ENCODE measurements around the gene RAX2. TPM values are rescaled to one million over a fixed set of nuclear protein-coding genes. Genes with fewer than 3 reads are reported as not detected.
A peak's percentile ranks its signal among the peaks of the same experiment; 100 is the strongest.

Gene RAX2
- total RNA-seq, 2 experiments from 2014 or later: not detected

- Histone ChIP-seq H3K4me3 (ENCODE audit: low read length) (no peak overlapping the region), H3K4me1 (ENCODE audit: insufficient read depth, low read length) (peaks cover 18% of the 10 kb centered on the region), H3K36me3 (ENCODE audit: insufficient read depth, low read length) (peaks cover 4% of the 10 kb centered on the region), H3K9me3 (ENCODE audit: control insufficient read depth in 1 of 2, insufficient read depth in 1 of 2, low read length in 2 of 2) (peaks cover 17 to 41% of the 10 kb centered on the region in 2 experiments), H3K27me3 (ENCODE audit: control insufficient read depth in 1 of 2, insufficient read depth in 2 of 2, low read length in 2 of 2) (no peaks in the 10 kb centered on the region), H3K27ac (ENCODE audit: low read depth in 1 of 2, low read length in 2 of 2) (no peak overlapping the region)
- TF ChIP-seq, protein P1, sequence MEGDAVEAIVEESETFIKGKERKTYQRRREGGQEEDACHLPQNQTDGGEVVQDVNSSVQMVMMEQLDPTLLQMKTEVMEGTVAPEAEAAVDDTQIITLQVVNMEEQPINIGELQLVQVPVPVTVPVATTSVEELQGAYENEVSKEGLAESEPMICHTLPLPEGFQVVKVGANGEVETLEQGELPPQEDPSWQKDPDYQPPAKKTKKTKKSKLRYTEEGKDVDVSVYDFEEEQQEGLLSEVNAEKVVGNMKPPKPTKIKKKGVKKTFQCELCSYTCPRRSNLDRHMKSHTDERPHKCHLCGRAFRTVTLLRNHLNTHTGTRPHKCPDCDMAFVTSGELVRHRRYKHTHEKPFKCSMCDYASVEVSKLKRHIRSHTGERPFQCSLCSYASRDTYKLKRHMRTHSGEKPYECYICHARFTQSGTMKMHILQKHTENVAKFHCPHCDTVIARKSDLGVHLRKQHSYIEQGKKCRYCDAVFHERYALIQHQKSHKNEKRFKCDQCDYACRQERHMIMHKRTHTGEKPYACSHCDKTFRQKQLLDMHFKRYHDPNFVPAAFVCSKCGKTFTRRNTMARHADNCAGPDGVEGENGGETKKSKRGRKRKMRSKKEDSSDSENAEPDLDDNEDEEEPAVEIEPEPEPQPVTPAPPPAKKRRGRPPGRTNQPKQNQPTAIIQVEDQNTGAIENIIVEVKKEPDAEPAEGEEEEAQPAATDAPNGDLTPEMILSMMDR (IDR thresholded peaks at IDR 0.05): no peak
- H3K36me3 Mint-ChIP-seq (ENCODE audit: low read depth): peaks cover 19% of the 10 kb centered on the region
- CTCF ChIA-PET: no interaction called here
- H3K4me1 Mint-ChIP-seq (ENCODE audit: low read depth): peaks cover 8% of the 10 kb centered on the region
- ATAC-seq (ENCODE audit: poor library complexity): no peak
- no peaks in the 10 kb centered on the region for H3K27me3 Mint-ChIP-seq
- H3K27ac Mint-ChIP-seq: no peak overlapping the region
- peak overlapping the region; percentile 73 for H3K4me3 Mint-ChIP-seq
- POLR2A ChIA-PET: interaction anchor here (1.6 kb wide), 1 partner anchor 19 kb away, joined by 4 read pairs; the partner anchor contains the start of gene MRPL54
- DNase-seq: no peak
- H3K9me3 Mint-ChIP-seq: peaks cover 4% of the 10 kb centered on the region
- intact Hi-C loops (cut with DNase I, micrococcal nuclease): loop anchor here in 1 of 2 experiments (5.0 kb wide), 1 partner anchor 40 kb away; no protein-coding TSS in a partner anchor
Measured at GRCh38 chr19:3782330-3782729, 10.3 kb upstream of the RAX2 start.

DNA sequence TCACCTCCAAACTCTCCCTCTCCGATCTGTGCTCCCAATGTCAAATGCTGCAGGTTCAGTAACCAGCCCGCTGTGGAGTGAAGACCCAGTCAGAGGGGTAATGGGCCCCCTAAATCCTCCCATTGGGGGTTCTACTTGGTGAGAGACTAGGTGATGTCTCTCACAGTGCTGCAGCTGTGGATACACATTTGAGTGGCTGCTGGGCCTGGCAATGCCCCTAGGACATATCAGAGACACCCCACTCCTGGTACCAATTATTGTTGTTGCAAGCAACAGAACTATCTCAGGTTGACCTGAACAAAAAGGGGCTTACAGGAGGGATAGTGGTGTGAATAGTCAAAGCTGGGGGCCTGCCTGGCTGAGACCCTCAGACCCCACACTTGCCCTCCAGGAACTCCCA lies 9.6 kb upstream of the RAX2 start:
- Histone ChIP-seq H3K36me3 (ENCODE audit: insufficient read depth, low read length) (peaks cover 4% of the 10 kb centered on the region), H3K27me3 (ENCODE audit: control insufficient read depth in 1 of 2, insufficient read depth in 2 of 2, low read length in 2 of 2) (no peaks in the 10 kb centered on the region), H3K27ac (ENCODE audit: low read depth in 1 of 2, low read length in 2 of 2) (no peak overlapping the region), H3K9me3 (ENCODE audit: control insufficient read depth in 1 of 2, insufficient read depth in 1 of 2, low read length in 2 of 2) (peaks cover 17 to 41% of the 10 kb centered on the region in 2 experiments), H3K4me3 (ENCODE audit: low read length) (no peak overlapping the region), H3K4me1 (ENCODE audit: insufficient read depth, low read length) (peaks cover 16% of the 10 kb centered on the region)
- CTCF ChIA-PET: no interaction called here
- POLR2A ChIA-PET: interaction anchor here (2.4 kb wide), 1 partner anchor 19 kb away, joined by 11 read pairs; the partner anchor contains the start of gene MRPL54
- no peak overlapping the region for H3K27ac Mint-ChIP-seq
- no peak for ATAC-seq (ENCODE audit: poor library complexity)
- peaks cover 8% of the 10 kb centered on the region for H3K4me1 Mint-ChIP-seq (ENCODE audit: low read depth)
- TF ChIP-seq, protein P1 (IDR thresholded peaks at IDR 0.05): no peak
- no peaks in the 10 kb centered on the region for H3K27me3 Mint-ChIP-seq
- H3K36me3 Mint-ChIP-seq (ENCODE audit: low read depth): peaks cover 19% of the 10 kb centered on the region
- peaks cover 4% of the 10 kb centered on the region for H3K9me3 Mint-ChIP-seq
- H3K4me3 Mint-ChIP-seq: no peak overlapping the region
- intact Hi-C loops (cut with DNase I, micrococcal nuclease): loop anchor here in 1 of 2 experiments (5.0 kb wide), 1 partner anchor 41 kb away; no protein-coding TSS in a partner anchor
- DNase-seq: no peak

GRCh38 chr19:3780786-3781304 lies 8.8 kb upstream of the RAX2 start:
- POLR2A ChIA-PET: interaction anchor here (0.9 to 2.4 kb wide), 2 partner anchors 18 to 32 kb away, joined by 3 to 11 read pairs; partner anchors contain the start of gene MRPL54
- no peak for DNase-seq
- H3K27ac Mint-ChIP-seq: no peak overlapping the region

More at GRCh38 chr19:3780786-3781304, 8.8 kb upstream of the RAX2 start:
- Histone ChIP-seq H3K4me1 (ENCODE audit: insufficient read depth, low read length) (peaks cover 13% of the 10 kb centered on the region), H3K9me3 (ENCODE audit: control insufficient read depth in 1 of 2, insufficient read depth in 1 of 2, low read length in 2 of 2) (peaks cover 17 to 41% of the 10 kb centered on the region in 2 experiments), H3K27me3 (ENCODE audit: control insufficient read depth in 1 of 2, insufficient read depth in 2 of 2, low read length in 2 of 2) (no peaks in the 10 kb centered on the region), H3K4me3 (ENCODE audit: low read length) (no peak overlapping the region), H3K27ac (ENCODE audit: low read depth in 1 of 2, low read length in 2 of 2) (no peak overlapping the region), H3K36me3 (ENCODE audit: insufficient read depth, low read length) (peaks cover 4% of the 10 kb centered on the region)
- ATAC-seq (ENCODE audit: poor library complexity): no peak
- Mint-ChIP-seq H3K27me3 (no peaks in the 10 kb centered on the region), H3K36me3 (ENCODE audit: low read depth) (peaks cover 19% of the 10 kb centered on the region), H3K4me3 (no peak overlapping the region), H3K4me1 (ENCODE audit: low read depth) (peaks cover 8% of the 10 kb centered on the region), H3K9me3 (peaks cover 4% of the 10 kb centered on the region)
- intact Hi-C loops (cut with DNase I, micrococcal nuclease): loop anchor here in 1 of 2 experiments (5.0 kb wide), 1 partner anchor 41 kb away; no protein-coding TSS in a partner anchor
- TF ChIP-seq, protein P1 (IDR thresholded peaks at IDR 0.05): no peak
- CTCF ChIA-PET: no interaction called here
